BJ (cell line): ENCODE data around the gene RITA1. TPM values are rescaled to one million over a fixed set of nuclear protein-coding genes. Genes with fewer than 3 reads are reported as not detected.
"Not testable (repeated sequence)": the region's sequence is repeated elsewhere in the genome, so short reads cannot be mapped to it uniquely, and the experiment has no call there.

Source experiments
- CTCF ChIA-PET: fragments of 350-600 bp; formaldehyde crosslinking; extraction: SDS; loops from one replicate; lab custom pipeline; 2021; ENCODE audit warnings: antibody characterized with exemption, inconsistent platforms; lab: Yijun Ruan, JAX
- POLR2A ChIA-PET: fragments of 300-600 bp; sonication (Branson Sonifier 250); formaldehyde crosslinking; extraction: SDS; loops from one replicate; lab custom pipeline; 2021; ENCODE audit warnings: antibody characterized with exemption; lab: Charles Lee
- DNase-seq: peaks from one replicate; pipeline ENCODE4 v3.0.0-alpha.2; 2011; ENCODE audit warnings: low read depth
- H3K27me3 ChIP-seq: 2 replicates; pipeline ENCODE4 v1.6.0; 2011; ENCODE audit warnings: low read length; ENCODE audit not compliant: control insufficient read depth, insufficient read depth
- H3K36me3 ChIP-seq: 2 replicates; pipeline ENCODE4 v1.5.1; 2011; ENCODE audit warnings: low read length; ENCODE audit not compliant: control insufficient read depth, insufficient read depth
- H3K4me3 ChIP-seq: 2 replicates; pipeline ENCODE4 v1.5.1; 2011; ENCODE audit warnings: low read depth, mild to moderate bottlenecking, control low read depth, low read length
- CTCF ChIP-seq: IDR thresholded peaks from 2 replicates; pipeline ENCODE4 v1.5.1; 2011; ENCODE audit warnings: low read depth, mild to moderate bottlenecking, control low read depth, inconsistent platforms, low read length, moderate library complexity; ENCODE audit not compliant: insufficient read depth
- polyA plus RNA-seq: library from polyadenylated mRNA; depleted of rRNA; stranded (reverse); fragments of >200 nt; gene quantifications from 2 replicates; pipeline ENCODE4 v1.2.3, GENCODE V29; 2011

The RITA1 gene
- polyA plus RNA-seq, 1 experiment, result 19.4 TPM

- TF ChIP-seq CTCF, result no peak
- CTCF ChIA-PET, result interaction anchor here (1.2 to 1.6 kb wide), 3 partner anchors 14 to 35 kb away, joined by 4 to 5 read pairs (median 4); no protein-coding TSS in a partner anchor
- Histone ChIP-seq H3K4me3 (no peak overlapping the region), H3K27me3 (no peaks in the 10 kb centered on the region; the same call in 1 of the 2 replicates), H3K36me3 (no peaks in the 10 kb centered on the region)
- POLR2A ChIA-PET, result no interaction called here
- no peak for DNase-seq
Measured at GRCh38 chr12:113138826-113139225, 46.7 kb upstream of the RITA1 start.

- Histone ChIP-seq H3K4me3 (no peak overlapping the region), H3K27me3 (no peaks in the 10 kb centered on the region), H3K36me3 (no peaks in the 10 kb centered on the region)
- CTCF ChIA-PET, result no interaction called here
- DNase-seq, result no peak
- POLR2A ChIA-PET, result no interaction called here
- no peak for TF ChIP-seq CTCF
Measured at GRCh38 chr12:113140706-113141105, 44.8 kb upstream of the RITA1 start.

- POLR2A ChIA-PET, DNase-seq, H3K27me3 ChIP-seq, H3K36me3 ChIP-seq, H3K4me3 ChIP-seq, CTCF ChIA-PET: not testable (repeated sequence)
Measured at GRCh38 chr12:113141716-113142115, 43.8 kb upstream of the RITA1 start.

GRCh38 chr12:113142173-113142885, 43.2 kb upstream of the RITA1 start:
- TF ChIP-seq CTCF, result no peak
- ChIA-PET POLR2A (no interaction called here), CTCF (no interaction called here)
- no peak for DNase-seq
- Histone ChIP-seq H3K4me3 (no peak overlapping the region), H3K27me3 (no peaks in the 10 kb centered on the region), H3K36me3 (no peaks in the 10 kb centered on the region)

GRCh38 chr12:113142886-113143332, 42.6 kb upstream of the RITA1 start:
- Histone ChIP-seq H3K36me3 (no peaks in the 10 kb centered on the region), H3K27me3 (no peaks in the 10 kb centered on the region), H3K4me3 (no peak overlapping the region)
- POLR2A ChIA-PET, result no interaction called here
- CTCF ChIA-PET, result no interaction called here
- no peak for TF ChIP-seq CTCF
- DNase-seq, result no peak
